WERI-Rb-1 (cell line): ENCODE data around the gene CHAD.
A peak's percentile ranks its signal among the peaks of the same experiment; 100 is the strongest.

ENCODE experiments used
- DNase-seq: peaks from one replicate; pipeline ENCODE4 v3.0.0-alpha.2; 2020
- H3K27ac ChIP-seq: fragments of 250-450 bp; sonication (Bioruptor Pico); 2 replicates; pipeline ENCODE4 v1.5.1; 2020; ENCODE audit warnings: mild to moderate bottlenecking, moderate library complexity
- H3K27me3 ChIP-seq: fragments of 250-450 bp; sonication (Bioruptor Pico); 2 replicates; pipeline ENCODE4 v1.5.1; 2021; ENCODE audit warnings: mild to moderate bottlenecking, low read depth, moderate library complexity; ENCODE audit not compliant: insufficient read depth, severe bottlenecking
- H3K36me3 ChIP-seq: fragments of 250-450 bp; sonication (Bioruptor Pico); 2 replicates; pipeline ENCODE4 v1.5.1; 2020; ENCODE audit warnings: mild to moderate bottlenecking, moderate library complexity
- H3K4me3 ChIP-seq: 2 replicates; pipeline ENCODE4 v1.5.1; 2011; ENCODE audit warnings: low read depth, mild to moderate bottlenecking, control low read depth, low read length
- H3K9me3 ChIP-seq: fragments of 250-450 bp; sonication (Bioruptor Pico); 2 replicates; pipeline ENCODE4 v1.5.1; 2021; ENCODE audit warnings: mild to moderate bottlenecking, moderate library complexity; ENCODE audit not compliant: severe bottlenecking
- TF ChIP-seq, protein P1 (sequence below): IDR thresholded peaks from 2 replicates; pipeline ENCODE4 v1.5.1; 2011; ENCODE audit warnings: low read depth, mild to moderate bottlenecking, control low read depth, inconsistent platforms, low read length

The CHAD gene

DNA sequence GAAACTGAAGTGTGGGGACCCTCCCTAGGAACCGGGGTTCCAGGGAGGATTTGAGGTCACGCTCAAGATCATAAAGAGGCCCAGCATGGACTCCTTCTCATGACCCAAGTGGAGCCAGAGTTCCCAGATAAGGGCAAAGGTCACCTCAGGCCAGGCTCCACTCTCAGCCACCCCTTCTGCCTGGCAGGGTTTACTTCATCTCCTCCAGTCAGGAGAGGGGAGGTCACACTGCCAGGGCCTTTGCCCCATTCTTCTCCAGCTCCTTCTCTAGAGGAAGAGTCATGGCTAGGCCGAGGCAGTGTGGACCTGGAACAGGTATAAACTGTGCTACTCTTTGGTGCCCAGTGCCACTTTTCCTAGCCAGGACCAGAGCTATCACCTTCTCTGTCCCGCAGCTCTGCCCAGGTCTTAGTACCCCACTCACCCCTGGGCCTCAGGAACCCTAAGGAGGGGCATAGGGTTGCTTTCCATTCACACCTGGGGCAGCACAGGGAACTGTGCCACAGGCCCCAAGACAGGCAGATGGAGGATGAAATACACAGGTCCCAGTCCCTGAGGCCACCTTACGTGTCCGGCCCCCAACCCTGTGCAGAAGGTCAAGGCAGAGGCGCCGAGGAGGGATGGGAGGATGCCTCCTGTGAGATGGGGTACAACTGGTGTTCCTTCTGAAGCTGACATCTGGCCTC, 43.5 kb downstream of the CHAD start:
- peaks cover 2% of the 10 kb centered on the region for H3K9me3 ChIP-seq
- H3K36me3 ChIP-seq, result no peaks in the 10 kb centered on the region; the same call in 1 of the 2 replicates
- H3K27ac ChIP-seq, result peak overlapping the region; percentile 77
- H3K4me3 ChIP-seq, result peak overlapping the region; percentile 57
- H3K27me3 ChIP-seq, result no peaks in the 10 kb centered on the region
- TF ChIP-seq, protein P1, sequence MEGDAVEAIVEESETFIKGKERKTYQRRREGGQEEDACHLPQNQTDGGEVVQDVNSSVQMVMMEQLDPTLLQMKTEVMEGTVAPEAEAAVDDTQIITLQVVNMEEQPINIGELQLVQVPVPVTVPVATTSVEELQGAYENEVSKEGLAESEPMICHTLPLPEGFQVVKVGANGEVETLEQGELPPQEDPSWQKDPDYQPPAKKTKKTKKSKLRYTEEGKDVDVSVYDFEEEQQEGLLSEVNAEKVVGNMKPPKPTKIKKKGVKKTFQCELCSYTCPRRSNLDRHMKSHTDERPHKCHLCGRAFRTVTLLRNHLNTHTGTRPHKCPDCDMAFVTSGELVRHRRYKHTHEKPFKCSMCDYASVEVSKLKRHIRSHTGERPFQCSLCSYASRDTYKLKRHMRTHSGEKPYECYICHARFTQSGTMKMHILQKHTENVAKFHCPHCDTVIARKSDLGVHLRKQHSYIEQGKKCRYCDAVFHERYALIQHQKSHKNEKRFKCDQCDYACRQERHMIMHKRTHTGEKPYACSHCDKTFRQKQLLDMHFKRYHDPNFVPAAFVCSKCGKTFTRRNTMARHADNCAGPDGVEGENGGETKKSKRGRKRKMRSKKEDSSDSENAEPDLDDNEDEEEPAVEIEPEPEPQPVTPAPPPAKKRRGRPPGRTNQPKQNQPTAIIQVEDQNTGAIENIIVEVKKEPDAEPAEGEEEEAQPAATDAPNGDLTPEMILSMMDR, result no peak
- no peak for DNase-seq

DNA sequence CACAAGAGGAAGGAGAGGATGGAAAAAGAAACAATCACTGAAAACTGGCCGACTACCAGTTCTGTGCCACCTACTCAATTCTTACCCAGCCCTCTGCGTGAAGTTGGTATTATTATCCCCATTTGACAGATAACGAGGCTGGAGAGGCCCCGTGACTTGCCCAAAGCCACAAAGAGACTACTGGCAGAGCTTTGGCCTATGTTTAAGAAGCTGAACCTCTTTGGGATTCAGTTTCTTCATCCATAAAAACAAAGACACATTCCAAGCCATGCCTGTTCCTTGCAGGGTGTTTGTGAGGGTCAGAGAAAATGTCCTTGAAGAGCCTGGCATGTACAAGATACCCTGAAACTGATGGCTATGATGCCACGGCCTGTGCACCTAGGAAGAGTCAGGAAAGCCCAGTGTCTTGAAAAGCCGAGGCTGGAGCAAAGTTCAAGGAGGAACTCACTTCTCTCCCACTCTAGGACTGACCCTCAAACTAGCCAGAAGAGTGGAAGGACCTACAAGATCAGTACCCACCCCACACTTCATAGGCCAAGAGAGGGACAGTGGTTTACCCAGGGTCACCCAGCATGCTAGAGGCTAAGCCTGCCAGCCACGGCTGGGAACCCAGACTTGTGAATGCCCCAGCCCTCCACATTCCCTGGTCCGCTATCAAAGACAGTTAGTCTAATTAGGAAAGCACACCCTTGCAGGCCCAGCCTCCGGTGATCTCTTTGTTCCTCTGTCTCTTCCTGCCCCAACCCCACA, 44.3 kb downstream of the CHAD start:
- TF ChIP-seq, protein P1, result no peak
- Histone ChIP-seq H3K36me3 (no peaks in the 10 kb centered on the region; the same call in 1 of the 2 replicates), H3K27ac (no peak overlapping the region; the same call in 1 of the 2 replicates), H3K9me3 (peaks cover 2% of the 10 kb centered on the region), H3K4me3 (no peak overlapping the region), H3K27me3 (no peaks in the 10 kb centered on the region)
- no peak for DNase-seq

DNA sequence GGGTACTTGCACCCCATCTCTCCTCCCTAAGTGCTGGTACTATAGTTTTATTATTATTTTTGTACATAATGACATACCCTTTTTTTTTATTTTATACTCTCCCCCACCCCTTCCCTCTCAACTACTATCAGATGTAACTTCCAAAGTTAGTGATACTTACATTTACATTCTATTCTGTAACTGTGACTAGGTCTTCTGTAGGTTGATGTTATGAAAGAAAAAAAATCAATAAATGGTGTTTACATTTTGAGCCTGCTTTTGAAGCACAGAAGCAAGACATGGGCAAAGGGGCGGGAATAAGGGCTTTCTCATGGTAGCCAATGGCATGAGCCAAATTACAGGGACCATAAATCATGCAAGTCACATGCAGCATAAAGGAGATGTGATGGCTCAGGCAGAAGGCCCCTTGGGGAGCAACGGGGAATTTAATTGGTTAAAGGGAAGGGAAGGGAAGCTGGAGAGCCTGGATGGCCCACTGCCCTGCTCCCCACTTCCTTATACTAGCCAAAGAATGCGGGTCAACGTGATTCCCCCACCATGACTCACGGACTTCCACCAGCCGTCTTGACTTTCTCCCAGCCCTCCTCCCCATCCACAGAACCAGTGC, 45.0 kb downstream of the CHAD start:
- Histone ChIP-seq H3K4me3 (no peak overlapping the region), H3K36me3 (no peaks in the 10 kb centered on the region; the same call in 1 of the 2 replicates), H3K9me3 (peaks cover 9% of the 10 kb centered on the region), H3K27me3 (no peaks in the 10 kb centered on the region), H3K27ac (no peak overlapping the region)
- TF ChIP-seq, protein P1, result no peak
- DNase-seq, result no peak

DNA sequence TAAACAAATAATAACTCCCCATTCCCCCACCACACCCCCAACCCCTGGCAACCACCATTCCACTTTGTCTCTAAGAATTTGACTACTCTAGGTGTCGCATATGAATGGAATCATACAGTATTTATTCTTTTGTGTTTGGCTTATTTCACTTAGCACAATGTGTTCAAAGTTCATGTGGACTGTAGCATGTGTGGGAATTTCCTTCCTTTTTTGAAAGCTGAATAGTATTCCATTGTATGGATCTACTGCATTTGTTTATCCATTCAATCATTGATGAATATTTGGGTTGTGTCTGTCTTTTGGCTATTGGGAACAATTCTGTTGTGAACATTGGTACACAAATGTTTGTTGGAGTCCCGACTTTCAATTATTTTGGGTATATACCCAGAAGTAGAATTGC, 45.9 kb downstream of the CHAD start:
- TF ChIP-seq, protein P1, result no peak
- Histone ChIP-seq H3K36me3 (no peaks in the 10 kb centered on the region), H3K9me3 (peaks cover 9% of the 10 kb centered on the region), H3K27me3 (no peaks in the 10 kb centered on the region), H3K27ac (no peak overlapping the region), H3K4me3 (no peak overlapping the region)
- no peak for DNase-seq

DNA sequence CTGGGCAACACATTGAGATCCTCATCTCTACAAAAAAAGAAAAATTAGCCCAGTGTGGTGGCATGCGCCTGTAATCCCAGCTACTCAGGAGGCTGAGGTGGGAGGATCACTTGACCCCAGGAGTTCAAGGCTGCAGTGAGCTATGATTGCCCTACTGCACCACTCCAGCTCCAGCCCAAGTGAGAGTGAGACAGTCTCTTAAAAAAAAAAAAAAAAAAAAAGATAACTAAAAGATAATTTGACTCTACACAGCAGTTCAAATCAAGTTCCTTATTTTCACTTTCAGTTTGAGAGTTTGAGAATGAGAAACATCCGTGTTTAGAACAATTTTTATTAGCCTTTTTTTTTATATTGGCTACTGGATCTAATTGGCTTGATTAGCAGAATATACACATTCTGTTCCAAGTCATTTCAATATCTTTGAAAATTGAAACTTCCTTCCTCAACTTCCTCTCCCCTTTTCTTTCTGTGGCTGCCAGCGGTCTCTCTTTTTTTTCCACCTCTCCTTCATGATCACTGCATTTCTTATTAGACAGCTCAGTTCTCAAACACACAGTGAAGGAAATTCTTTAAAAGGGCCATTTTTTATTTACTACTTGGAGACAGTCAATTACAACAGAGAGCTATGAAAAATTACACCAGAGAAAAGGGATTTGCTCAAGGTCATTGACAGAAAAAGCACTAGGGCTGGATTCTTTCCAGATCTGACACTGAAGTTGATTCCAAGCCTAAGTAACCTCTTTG, 47.2 kb downstream of the CHAD start:
- Histone ChIP-seq H3K9me3 (peaks cover 9% of the 10 kb centered on the region), H3K27ac (no peak overlapping the region), H3K36me3 (no peaks in the 10 kb centered on the region), H3K27me3 (no peaks in the 10 kb centered on the region), H3K4me3 (no peak overlapping the region)
- TF ChIP-seq, protein P1, result no peak
- no peak for DNase-seq
